ENCODE measurements around the gene SDK2.

The SDK2 gene

DNA sequence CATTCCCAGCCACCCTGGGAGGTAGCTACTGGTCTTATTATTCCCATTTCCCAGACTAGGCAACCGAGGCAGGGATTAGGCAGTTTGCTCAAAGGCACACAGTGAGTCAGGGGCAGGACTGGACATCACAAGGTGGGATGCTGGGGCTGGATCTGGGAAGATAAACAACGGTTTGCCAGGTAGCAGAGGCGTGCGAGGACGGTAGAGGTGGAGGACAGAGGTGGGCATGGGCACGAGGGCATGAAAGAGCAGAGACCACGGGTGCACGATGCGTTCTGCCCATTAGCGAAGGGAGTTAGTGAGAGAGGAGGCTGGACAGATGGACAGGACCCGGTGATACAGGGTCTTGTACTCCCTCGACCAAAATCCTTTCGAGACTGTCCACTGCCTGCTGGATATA, 148.0 kb downstream of the SDK2 start:
- H3K4me3 ChIP-seq (ENCODE audit: low read length): no peak overlapping the region
- H3K27ac ChIP-seq (ENCODE audit: low read length): no peak overlapping the region
- peaks cover 3% of the 10 kb centered on the region; the same call in 1 of the 2 replicates for H3K4me1 ChIP-seq (ENCODE audit: control insufficient read depth, insufficient read depth, low read length)
- no peaks in the 10 kb centered on the region for H3K36me3 ChIP-seq (ENCODE audit: control insufficient read depth, insufficient read depth, low read length)
- no CpG with 5 or more reads among the region's 13 CpGs for WGBS (ENCODE audit: insufficient coverage, insufficient read length)
- no peak for DNase-seq (ENCODE audit: low read depth, low spot score)
- H3K9me3 ChIP-seq (ENCODE audit: control insufficient read depth, insufficient read depth, low read length): no peaks in the 10 kb centered on the region
- H3K27me3 ChIP-seq (ENCODE audit: control insufficient read depth, insufficient read depth, low read length): no peaks in the 10 kb centered on the region

DNA sequence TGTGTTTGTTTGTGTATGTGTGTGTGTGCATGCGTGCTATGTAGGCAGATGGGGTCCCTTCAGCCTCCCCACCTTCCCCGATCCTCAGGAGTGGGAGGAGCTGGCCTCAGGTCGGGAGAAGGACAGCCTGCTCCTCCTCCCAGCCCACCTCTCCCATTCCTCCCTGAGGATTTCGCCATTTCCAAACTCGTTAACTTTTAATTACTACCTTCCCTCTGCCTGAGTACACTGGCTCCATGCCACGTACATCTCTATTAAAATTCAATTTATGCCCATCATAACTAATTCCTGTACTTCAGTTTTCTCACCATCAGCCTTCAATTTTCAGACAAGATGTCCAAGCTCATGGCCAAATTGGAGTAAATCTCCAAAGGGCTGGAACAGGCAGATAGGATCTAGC, 148.6 kb downstream of the SDK2 start:
- Histone ChIP-seq H3K27me3 (ENCODE audit: control insufficient read depth, insufficient read depth, low read length) (no peaks in the 10 kb centered on the region), H3K27ac (ENCODE audit: low read length) (no peak overlapping the region), H3K36me3 (ENCODE audit: control insufficient read depth, insufficient read depth, low read length) (no peaks in the 10 kb centered on the region), H3K4me3 (ENCODE audit: low read length) (no peak overlapping the region), H3K4me1 (ENCODE audit: control insufficient read depth, insufficient read depth, low read length) (peaks cover 3% of the 10 kb centered on the region; the same call in 1 of the 2 replicates), H3K9me3 (ENCODE audit: control insufficient read depth, insufficient read depth, low read length) (no peaks in the 10 kb centered on the region)
- WGBS (ENCODE audit: insufficient coverage, insufficient read length): 100% methylated on average over 2 of the region's 6 CpGs
- DNase-seq (ENCODE audit: low read depth, low spot score): no peak

DNA sequence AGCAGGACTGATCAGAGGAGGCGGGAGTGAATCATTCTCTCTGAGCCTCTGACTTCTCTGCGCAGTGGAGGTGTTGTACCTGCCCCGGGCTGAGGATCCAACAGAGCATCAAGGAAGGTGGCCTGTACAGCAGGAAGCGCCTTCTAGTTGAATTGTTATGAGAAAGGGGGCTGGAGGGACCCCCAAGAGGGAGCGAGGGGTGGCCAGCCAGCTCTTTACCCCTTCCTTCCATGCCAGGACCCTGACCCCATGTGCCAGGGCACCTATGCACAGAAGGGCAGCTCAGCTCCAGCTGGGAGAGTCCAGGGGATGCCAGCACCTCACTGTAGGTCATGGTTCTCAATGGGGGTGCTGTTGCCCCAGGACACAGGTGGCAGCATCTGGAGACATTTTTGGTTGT, 149.3 kb downstream of the SDK2 start:
- H3K27me3 ChIP-seq (ENCODE audit: control insufficient read depth, insufficient read depth, low read length): no peaks in the 10 kb centered on the region

GRCh38 chr17:73493956-73494926, 150.0 kb downstream of the SDK2 start:
- no peak for DNase-seq (ENCODE audit: low read depth, low spot score)
- Histone ChIP-seq H3K4me1 (ENCODE audit: control insufficient read depth, insufficient read depth, low read length) (peaks cover 3% of the 10 kb centered on the region; the same call in 1 of the 2 replicates), H3K27ac (ENCODE audit: low read length) (no peak overlapping the region), H3K36me3 (ENCODE audit: control insufficient read depth, insufficient read depth, low read length) (no peaks in the 10 kb centered on the region), H3K27me3 (ENCODE audit: control insufficient read depth, insufficient read depth, low read length) (no peaks in the 10 kb centered on the region), H3K4me3 (ENCODE audit: low read length) (no peak overlapping the region), H3K9me3 (ENCODE audit: control insufficient read depth, insufficient read depth, low read length) (no peaks in the 10 kb centered on the region)
- WGBS (ENCODE audit: insufficient coverage, insufficient read length): no CpG with 5 or more reads among the region's 24 CpGs

More for the DNA sequence above, 149.3 kb downstream of the SDK2 start:
- Histone ChIP-seq H3K4me1 (ENCODE audit: control insufficient read depth, insufficient read depth, low read length) (peaks cover 3% of the 10 kb centered on the region; the same call in 1 of the 2 replicates), H3K9me3 (ENCODE audit: control insufficient read depth, insufficient read depth, low read length) (no peaks in the 10 kb centered on the region), H3K36me3 (ENCODE audit: control insufficient read depth, insufficient read depth, low read length) (no peaks in the 10 kb centered on the region), H3K4me3 (ENCODE audit: low read length) (no peak overlapping the region), H3K27ac (ENCODE audit: low read length) (no peak overlapping the region)
- DNase-seq (ENCODE audit: low read depth, low spot score): no peak
- no CpG with 5 or more reads among the region's 5 CpGs for WGBS (ENCODE audit: insufficient coverage, insufficient read length)

DNA sequence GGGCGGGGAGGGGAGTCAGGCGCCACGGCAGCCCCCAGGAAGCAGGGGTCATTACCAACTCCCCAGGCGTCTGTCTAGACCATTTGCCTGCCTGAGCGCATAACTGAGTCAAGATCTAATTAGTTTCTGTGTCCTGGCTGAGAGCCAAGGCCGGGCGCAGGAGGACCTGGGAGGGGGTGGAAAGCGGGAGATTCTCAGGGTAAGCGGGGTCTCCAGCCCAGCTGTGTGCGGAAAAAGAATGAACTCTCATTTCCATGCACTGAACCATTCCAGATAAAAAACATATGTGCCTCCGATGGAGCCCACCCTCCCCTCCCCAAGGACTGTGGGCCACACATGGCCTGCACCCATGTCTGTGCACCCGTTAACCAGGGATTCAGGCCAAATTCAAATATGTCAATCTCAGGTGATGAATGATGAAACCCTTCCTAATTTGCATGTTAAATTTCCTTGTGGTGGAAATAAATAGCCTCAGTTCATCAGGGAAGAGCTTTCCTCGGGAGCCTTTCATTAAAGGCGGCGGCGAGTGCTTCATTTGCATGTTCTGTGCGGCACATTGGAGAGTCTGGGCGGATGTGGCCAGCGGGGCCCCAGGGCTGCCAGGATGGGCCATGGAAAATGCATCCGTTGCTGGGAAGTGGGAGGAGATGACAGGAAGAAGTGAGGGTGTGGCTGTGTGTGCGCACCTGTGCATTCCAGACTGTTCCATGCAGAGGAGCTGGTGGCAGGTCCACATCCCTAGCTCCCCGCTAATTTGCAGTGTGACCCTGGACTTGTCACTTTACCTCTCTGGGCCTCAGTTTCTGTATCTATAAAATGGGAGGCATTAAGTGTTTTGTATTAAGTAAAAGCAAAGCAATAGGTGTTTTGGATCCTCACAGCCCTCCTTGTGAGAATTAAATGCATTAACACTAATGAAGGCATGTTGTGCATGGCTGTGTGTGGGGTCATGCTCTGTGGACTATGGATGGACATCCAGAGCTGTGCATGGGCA, 151.1 kb downstream of the SDK2 start:
- no CpG with 5 or more reads among the region's 22 CpGs for WGBS (ENCODE audit: insufficient coverage, insufficient read length)
- Histone ChIP-seq H3K27ac (ENCODE audit: low read length) (no peak overlapping the region), H3K4me3 (ENCODE audit: low read length) (no peak overlapping the region), H3K36me3 (ENCODE audit: control insufficient read depth, insufficient read depth, low read length) (no peaks in the 10 kb centered on the region), H3K9me3 (ENCODE audit: control insufficient read depth, insufficient read depth, low read length) (no peaks in the 10 kb centered on the region), H3K4me1 (ENCODE audit: control insufficient read depth, insufficient read depth, low read length) (peaks cover 3% of the 10 kb centered on the region; the same call in 1 of the 2 replicates), H3K27me3 (ENCODE audit: control insufficient read depth, insufficient read depth, low read length) (no peaks in the 10 kb centered on the region)
- no peak for DNase-seq (ENCODE audit: low read depth, low spot score)

GRCh38 chr17:73492125-73492820, 152.0 kb downstream of the SDK2 start:
- H3K4me1 ChIP-seq (ENCODE audit: control insufficient read depth, insufficient read depth, low read length): peaks cover 3% of the 10 kb centered on the region; the same call in 1 of the 2 replicates
- no peaks in the 10 kb centered on the region for H3K36me3 ChIP-seq (ENCODE audit: control insufficient read depth, insufficient read depth, low read length)
- H3K27me3 ChIP-seq (ENCODE audit: control insufficient read depth, insufficient read depth, low read length): no peaks in the 10 kb centered on the region
- H3K27ac ChIP-seq (ENCODE audit: low read length): no peak overlapping the region
- no peaks in the 10 kb centered on the region for H3K9me3 ChIP-seq (ENCODE audit: control insufficient read depth, insufficient read depth, low read length)
- no CpG with 5 or more reads among the region's 12 CpGs for WGBS (ENCODE audit: insufficient coverage, insufficient read length)
- no peak for DNase-seq (ENCODE audit: low read depth, low spot score)
- H3K4me3 ChIP-seq (ENCODE audit: low read length): no peak overlapping the region

- no peaks in the 10 kb centered on the region for H3K9me3 ChIP-seq (ENCODE audit: control insufficient read depth, insufficient read depth, low read length)
- WGBS (ENCODE audit: insufficient coverage, insufficient read length): no CpG with 5 or more reads among the region's 9 CpGs
- peaks cover 3% of the 10 kb centered on the region; the same call in 1 of the 2 replicates for H3K4me1 ChIP-seq (ENCODE audit: control insufficient read depth, insufficient read depth, low read length)
- H3K27me3 ChIP-seq (ENCODE audit: control insufficient read depth, insufficient read depth, low read length): no peaks in the 10 kb centered on the region
- no peak overlapping the region for H3K4me3 ChIP-seq (ENCODE audit: low read length)
- DNase-seq (ENCODE audit: low read depth, low spot score): no peak
- no peak overlapping the region for H3K27ac ChIP-seq (ENCODE audit: low read length)
- H3K36me3 ChIP-seq (ENCODE audit: control insufficient read depth, insufficient read depth, low read length): no peaks in the 10 kb centered on the region
Observed at GRCh38 chr17:73491648-73492047, 152.6 kb downstream of the SDK2 start.

DNA sequence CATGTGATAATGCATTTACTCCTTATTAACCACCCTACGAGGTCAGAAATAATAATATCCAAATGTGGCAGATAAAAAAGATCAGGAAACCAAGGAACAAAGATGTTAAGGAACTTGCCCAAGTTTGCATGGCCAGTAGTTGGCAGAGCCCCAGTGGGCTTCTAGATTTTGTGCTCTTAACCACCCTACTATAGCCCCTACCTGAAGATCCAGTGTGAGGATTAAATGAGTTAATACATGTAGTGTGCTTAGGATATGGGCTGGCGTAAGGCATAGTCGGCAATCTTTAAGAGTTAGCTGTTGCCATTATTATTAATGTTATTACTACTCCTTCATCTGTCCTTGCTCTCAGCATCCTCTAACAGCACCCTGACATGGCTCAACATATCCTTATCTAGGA, 153.4 kb downstream of the SDK2 start:
- Histone ChIP-seq H3K36me3 (ENCODE audit: control insufficient read depth, insufficient read depth, low read length) (no peaks in the 10 kb centered on the region), H3K9me3 (ENCODE audit: control insufficient read depth, insufficient read depth, low read length) (no peaks in the 10 kb centered on the region), H3K27ac (ENCODE audit: low read length) (no peak overlapping the region), H3K4me1 (ENCODE audit: control insufficient read depth, insufficient read depth, low read length) (peaks cover 3% of the 10 kb centered on the region; the same call in 1 of the 2 replicates), H3K4me3 (ENCODE audit: low read length) (no peak overlapping the region), H3K27me3 (ENCODE audit: control insufficient read depth, insufficient read depth, low read length) (no peaks in the 10 kb centered on the region)
- WGBS (ENCODE audit: insufficient coverage, insufficient read length): no CpG with 5 or more reads among the region's 3 CpGs
- DNase-seq (ENCODE audit: low read depth, low spot score): no peak

DNA sequence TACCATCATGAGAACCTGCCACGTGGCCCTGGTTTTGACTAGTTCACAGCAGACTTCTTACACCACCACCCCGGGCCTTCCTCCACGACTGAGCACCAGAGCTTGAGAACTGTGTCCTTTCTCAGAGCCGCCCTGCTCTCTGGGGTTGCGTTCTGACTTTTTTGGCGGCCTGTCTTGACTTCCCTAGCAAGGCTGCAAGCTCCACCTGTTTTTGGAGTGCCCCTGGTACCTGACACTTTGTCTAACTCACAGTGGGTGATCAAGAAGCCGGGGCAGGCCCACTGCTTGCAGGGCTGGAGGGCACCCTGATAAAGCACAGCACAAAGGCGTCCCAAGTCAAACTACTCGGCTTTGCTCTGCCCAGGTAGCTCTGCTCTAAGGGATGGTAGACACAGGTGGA, 154.3 kb downstream of the SDK2 start:
- H3K9me3 ChIP-seq (ENCODE audit: control insufficient read depth, insufficient read depth, low read length): no peaks in the 10 kb centered on the region

More for the DNA sequence above, 154.3 kb downstream of the SDK2 start:
- no peak for DNase-seq (ENCODE audit: low read depth, low spot score)
- no peaks in the 10 kb centered on the region for H3K36me3 ChIP-seq (ENCODE audit: control insufficient read depth, insufficient read depth, low read length)
- no peak overlapping the region for H3K4me3 ChIP-seq (ENCODE audit: low read length)
- no peaks in the 10 kb centered on the region for H3K27me3 ChIP-seq (ENCODE audit: control insufficient read depth, insufficient read depth, low read length)
- peaks cover 3% of the 10 kb centered on the region; the same call in 1 of the 2 replicates for H3K4me1 ChIP-seq (ENCODE audit: control insufficient read depth, insufficient read depth, low read length)
- H3K27ac ChIP-seq (ENCODE audit: low read length): no peak overlapping the region
- whole genome bisulfite sequencing (ENCODE audit: insufficient coverage, insufficient read length): no CpG with 5 or more reads among the region's 9 CpGs
